ENCODE measurements around the gene ANKRD35.

DNA sequence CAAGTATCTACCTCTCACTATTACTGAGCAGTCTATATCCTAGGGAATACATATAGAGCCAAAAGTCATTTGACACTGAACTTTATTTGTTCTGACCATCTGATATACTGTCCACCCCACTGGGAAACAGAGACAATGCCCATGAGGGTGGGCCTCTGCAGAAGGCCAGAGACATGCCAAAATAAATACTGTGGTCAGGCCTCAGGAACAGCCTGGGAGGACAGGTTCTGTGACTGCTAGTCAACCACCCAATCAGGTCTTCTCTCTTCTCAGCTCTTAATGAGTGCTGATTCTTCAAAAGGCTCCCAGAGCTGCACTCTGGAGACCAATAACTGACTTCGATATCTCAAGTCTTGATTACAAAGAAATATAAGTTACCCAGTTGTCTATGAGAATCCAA, 5.5 kb upstream of the ANKRD35 start:
- TF ChIP-seq, protein P1, sequence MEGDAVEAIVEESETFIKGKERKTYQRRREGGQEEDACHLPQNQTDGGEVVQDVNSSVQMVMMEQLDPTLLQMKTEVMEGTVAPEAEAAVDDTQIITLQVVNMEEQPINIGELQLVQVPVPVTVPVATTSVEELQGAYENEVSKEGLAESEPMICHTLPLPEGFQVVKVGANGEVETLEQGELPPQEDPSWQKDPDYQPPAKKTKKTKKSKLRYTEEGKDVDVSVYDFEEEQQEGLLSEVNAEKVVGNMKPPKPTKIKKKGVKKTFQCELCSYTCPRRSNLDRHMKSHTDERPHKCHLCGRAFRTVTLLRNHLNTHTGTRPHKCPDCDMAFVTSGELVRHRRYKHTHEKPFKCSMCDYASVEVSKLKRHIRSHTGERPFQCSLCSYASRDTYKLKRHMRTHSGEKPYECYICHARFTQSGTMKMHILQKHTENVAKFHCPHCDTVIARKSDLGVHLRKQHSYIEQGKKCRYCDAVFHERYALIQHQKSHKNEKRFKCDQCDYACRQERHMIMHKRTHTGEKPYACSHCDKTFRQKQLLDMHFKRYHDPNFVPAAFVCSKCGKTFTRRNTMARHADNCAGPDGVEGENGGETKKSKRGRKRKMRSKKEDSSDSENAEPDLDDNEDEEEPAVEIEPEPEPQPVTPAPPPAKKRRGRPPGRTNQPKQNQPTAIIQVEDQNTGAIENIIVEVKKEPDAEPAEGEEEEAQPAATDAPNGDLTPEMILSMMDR (IDR thresholded peaks at IDR 0.05) = no peak
- TF ChIP-seq POLR2A (IDR thresholded peaks at IDR 0.05) = no peak

Data from thyroid gland (tissue), 4 donors.